Measurements from ENCODE around the gene GNB3. TPM values are rescaled to one million over a fixed set of nuclear protein-coding genes. Genes with fewer than 3 reads are reported as not detected.

Gene GNB3
- total and polyA plus RNA-seq, 5 donors from 2014 or later = not detected

- no peak overlapping the region for H3K4me3 Mint-ChIP-seq
- H3K9me3 Mint-ChIP-seq = no peaks in the 10 kb centered on the region
- no peaks in the 10 kb centered on the region for H3K9me3 ChIP-seq (ENCODE audit: control insufficient read depth in 2 of 2, low read length in 2 of 2)
- H3K27me3 ChIP-seq (ENCODE audit: control insufficient read depth, insufficient read depth, low read length) = peaks cover 7% of the 10 kb centered on the region
- no peak overlapping the region for H3K27ac Mint-ChIP-seq
- peaks cover 8% of the 10 kb centered on the region for H3K4me1 ChIP-seq (ENCODE audit: control insufficient read depth, insufficient read depth, low read length, poor library complexity, severe bottlenecking)
- no peak overlapping the region for H3K4me3 ChIP-seq (ENCODE audit: low read depth, low read length)
- no peak overlapping the region for H3K27ac ChIP-seq (ENCODE audit: insufficient read depth, low read length, poor library complexity, severe bottlenecking)
- peaks cover 0 to 10% (median 2%) of the 10 kb centered on the region in 4 donors for H3K4me1 Mint-ChIP-seq
- H3K27me3 Mint-ChIP-seq = peaks cover 35% of the 10 kb centered on the region
- H3K36me3 Mint-ChIP-seq = no peaks in the 10 kb centered on the region
- DNase-seq (no peak), ATAC-seq (ENCODE audit: low read depth in 2 of 2) (no peak)
- no peaks in the 10 kb centered on the region for H3K36me3 ChIP-seq (ENCODE audit: control insufficient read depth, insufficient read depth, low read length)
Measured at GRCh38 chr12:6834254-6834653, 6.5 kb upstream of the GNB3 start.

- Histone ChIP-seq H3K9me3 (ENCODE audit: control insufficient read depth in 2 of 2, low read length in 2 of 2) (no peaks in the 10 kb centered on the region), H3K27ac (ENCODE audit: insufficient read depth, low read length, poor library complexity, severe bottlenecking) (no peak overlapping the region), H3K36me3 (ENCODE audit: control insufficient read depth, insufficient read depth, low read length) (no peaks in the 10 kb centered on the region), H3K4me1 (ENCODE audit: control insufficient read depth, insufficient read depth, low read length, poor library complexity, severe bottlenecking) (peaks cover 3% of the 10 kb centered on the region), H3K27me3 (ENCODE audit: control insufficient read depth, insufficient read depth, low read length) (peaks cover 6% of the 10 kb centered on the region), H3K4me3 (ENCODE audit: low read depth, low read length) (no peak overlapping the region)
- H3K9me3 Mint-ChIP-seq = no peaks in the 10 kb centered on the region
- H3K36me3 Mint-ChIP-seq = no peaks in the 10 kb centered on the region
- peaks cover 0 to 6% (median 2%) of the 10 kb centered on the region in 4 donors for H3K4me1 Mint-ChIP-seq
- DNase-seq (no peak), ATAC-seq (ENCODE audit: low read depth in 2 of 2) (no peak)
- H3K4me3 Mint-ChIP-seq = no peak overlapping the region
- no peak overlapping the region for H3K27ac Mint-ChIP-seq
- peaks cover 29% of the 10 kb centered on the region for H3K27me3 Mint-ChIP-seq
Measured at GRCh38 chr12:6834873-6835272, 5.9 kb upstream of the GNB3 start.

GRCh38 chr12:6836851-6837250 lies 3.9 kb upstream of the GNB3 start:
- no peaks in the 10 kb centered on the region for H3K36me3 Mint-ChIP-seq
- peaks cover 12% of the 10 kb centered on the region for H3K27me3 Mint-ChIP-seq
- no peak overlapping the region for H3K27ac Mint-ChIP-seq
- H3K4me1 Mint-ChIP-seq = peaks cover 0 to 5% (median 2%) of the 10 kb centered on the region in 4 donors
- Histone ChIP-seq H3K27me3 (ENCODE audit: control insufficient read depth, insufficient read depth, low read length) (no peaks in the 10 kb centered on the region), H3K27ac (ENCODE audit: insufficient read depth, low read length, poor library complexity, severe bottlenecking) (no peak overlapping the region), H3K36me3 (ENCODE audit: control insufficient read depth, insufficient read depth, low read length) (no peaks in the 10 kb centered on the region), H3K9me3 (ENCODE audit: control insufficient read depth in 2 of 2, low read length in 2 of 2) (no peaks in the 10 kb centered on the region), H3K4me3 (ENCODE audit: low read depth, low read length) (no peak overlapping the region), H3K4me1 (ENCODE audit: control insufficient read depth, insufficient read depth, low read length, poor library complexity, severe bottlenecking) (peaks cover 3% of the 10 kb centered on the region)
- DNase-seq = no peak
- H3K9me3 Mint-ChIP-seq = no peaks in the 10 kb centered on the region
- no peak overlapping the region for H3K4me3 Mint-ChIP-seq
- no peak for ATAC-seq (ENCODE audit: low read depth in 2 of 2)

GRCh38 chr12:6837370-6838060 lies 3.2 kb upstream of the GNB3 start:
- Histone ChIP-seq H3K36me3 (ENCODE audit: control insufficient read depth, insufficient read depth, low read length) (no peaks in the 10 kb centered on the region), H3K4me1 (ENCODE audit: control insufficient read depth, insufficient read depth, low read length, poor library complexity, severe bottlenecking) (peaks cover 3% of the 10 kb centered on the region), H3K27me3 (ENCODE audit: control insufficient read depth, insufficient read depth, low read length) (no peaks in the 10 kb centered on the region), H3K4me3 (ENCODE audit: low read depth, low read length) (no peak overlapping the region), H3K27ac (ENCODE audit: insufficient read depth, low read length, poor library complexity, severe bottlenecking) (no peak overlapping the region), H3K9me3 (ENCODE audit: control insufficient read depth in 2 of 2, low read length in 2 of 2) (no peaks in the 10 kb centered on the region)
- Mint-ChIP-seq H3K27me3 (peaks cover 6% of the 10 kb centered on the region), H3K9me3 (no peaks in the 10 kb centered on the region), H3K4me3 (no peak overlapping the region), H3K36me3 (no peaks in the 10 kb centered on the region), H3K27ac (peak overlapping the region in 1 of 3 donors; percentile 26), H3K4me1 (peaks cover 0 to 5% (median 2%) of the 10 kb centered on the region in 4 donors)
- DNase-seq (no peak), ATAC-seq (ENCODE audit: low read depth in 2 of 2) (no peak)

- ATAC-seq (ENCODE audit: low read depth in 2 of 2) = no peak
- no peak for DNase-seq
- Histone ChIP-seq H3K27ac (ENCODE audit: insufficient read depth, low read length, poor library complexity, severe bottlenecking) (no peak overlapping the region), H3K4me1 (ENCODE audit: control insufficient read depth, insufficient read depth, low read length, poor library complexity, severe bottlenecking) (peaks cover 3% of the 10 kb centered on the region), H3K9me3 (ENCODE audit: control insufficient read depth in 2 of 2, low read length in 2 of 2) (no peaks in the 10 kb centered on the region), H3K4me3 (ENCODE audit: low read depth, low read length) (no peak overlapping the region), H3K27me3 (ENCODE audit: control insufficient read depth, insufficient read depth, low read length) (no peaks in the 10 kb centered on the region), H3K36me3 (ENCODE audit: control insufficient read depth, insufficient read depth, low read length) (no peaks in the 10 kb centered on the region)
- no peaks in the 10 kb centered on the region for H3K36me3 Mint-ChIP-seq
- no peak overlapping the region for H3K27ac Mint-ChIP-seq
- H3K27me3 Mint-ChIP-seq = peaks cover 6% of the 10 kb centered on the region
- peaks cover 0 to 5% (median 2%) of the 10 kb centered on the region in 4 donors for H3K4me1 Mint-ChIP-seq
- no peak overlapping the region for H3K4me3 Mint-ChIP-seq
- no peaks in the 10 kb centered on the region for H3K9me3 Mint-ChIP-seq
Measured at GRCh38 chr12:6838854-6839253, 1.9 kb upstream of the GNB3 start.

GRCh38 chr12:6839482-6840201 lies 1.1 kb upstream of the GNB3 start:
- H3K36me3 Mint-ChIP-seq = no peaks in the 10 kb centered on the region
- no peak overlapping the region for H3K4me3 ChIP-seq (ENCODE audit: low read depth, low read length)
- H3K4me1 Mint-ChIP-seq = peaks cover 0 to 5% (median 2%) of the 10 kb centered on the region in 4 donors
- no peak overlapping the region for H3K27ac Mint-ChIP-seq
- DNase-seq (no peak), ATAC-seq (ENCODE audit: low read depth in 2 of 2) (no peak)
- peaks cover 3% of the 10 kb centered on the region for H3K4me1 ChIP-seq (ENCODE audit: control insufficient read depth, insufficient read depth, low read length, poor library complexity, severe bottlenecking)
- H3K27ac ChIP-seq (ENCODE audit: insufficient read depth, low read length, poor library complexity, severe bottlenecking) = no peak overlapping the region
- H3K9me3 ChIP-seq (ENCODE audit: control insufficient read depth in 2 of 2, low read length in 2 of 2) = no peaks in the 10 kb centered on the region
- peaks cover 6% of the 10 kb centered on the region for H3K27me3 Mint-ChIP-seq
- no peaks in the 10 kb centered on the region for H3K27me3 ChIP-seq (ENCODE audit: control insufficient read depth, insufficient read depth, low read length)
- H3K36me3 ChIP-seq (ENCODE audit: control insufficient read depth, insufficient read depth, low read length) = no peaks in the 10 kb centered on the region
- no peak overlapping the region for H3K4me3 Mint-ChIP-seq
- H3K9me3 Mint-ChIP-seq = no peaks in the 10 kb centered on the region

- no peak for DNase-seq
- peaks cover 6% of the 10 kb centered on the region for H3K27me3 Mint-ChIP-seq
- no peaks in the 10 kb centered on the region for H3K9me3 ChIP-seq (ENCODE audit: control insufficient read depth in 2 of 2, low read length in 2 of 2)
- H3K4me3 ChIP-seq (ENCODE audit: low read depth, low read length) = no peak overlapping the region
- peaks cover 3% of the 10 kb centered on the region for H3K4me1 ChIP-seq (ENCODE audit: control insufficient read depth, insufficient read depth, low read length, poor library complexity, severe bottlenecking)
- H3K27ac ChIP-seq (ENCODE audit: insufficient read depth, low read length, poor library complexity, severe bottlenecking) = no peak overlapping the region
- H3K36me3 Mint-ChIP-seq = no peaks in the 10 kb centered on the region
- H3K27ac Mint-ChIP-seq = no peak overlapping the region
- no peaks in the 10 kb centered on the region for H3K36me3 ChIP-seq (ENCODE audit: control insufficient read depth, insufficient read depth, low read length)
- no peak overlapping the region for H3K4me3 Mint-ChIP-seq
- H3K4me1 Mint-ChIP-seq = peaks cover 0 to 5% (median 2%) of the 10 kb centered on the region in 4 donors
- no peaks in the 10 kb centered on the region for H3K9me3 Mint-ChIP-seq
- no peak for ATAC-seq (ENCODE audit: low read depth in 2 of 2)
- H3K27me3 ChIP-seq (ENCODE audit: control insufficient read depth, insufficient read depth, low read length) = no peaks in the 10 kb centered on the region
Measured at GRCh38 chr12:6840330-6840729, 395 bp upstream of the GNB3 start.

- no peaks in the 10 kb centered on the region for H3K4me1 Mint-ChIP-seq
Measured at GRCh38 chr12:6842075-6842474, 1.4 kb downstream of the GNB3 start.

More at GRCh38 chr12:6842075-6842474, 1.4 kb downstream of the GNB3 start:
- no peak overlapping the region for H3K4me3 Mint-ChIP-seq
- no peak overlapping the region for H3K27ac Mint-ChIP-seq
- Histone ChIP-seq H3K9me3 (ENCODE audit: control insufficient read depth in 2 of 2, low read length in 2 of 2) (no peaks in the 10 kb centered on the region), H3K36me3 (ENCODE audit: control insufficient read depth, insufficient read depth, low read length) (no peaks in the 10 kb centered on the region), H3K4me3 (ENCODE audit: low read depth, low read length) (no peak overlapping the region), H3K27me3 (ENCODE audit: control insufficient read depth, insufficient read depth, low read length) (no peaks in the 10 kb centered on the region), H3K27ac (ENCODE audit: insufficient read depth, low read length, poor library complexity, severe bottlenecking) (no peak overlapping the region), H3K4me1 (ENCODE audit: control insufficient read depth, insufficient read depth, low read length, poor library complexity, severe bottlenecking) (no peaks in the 10 kb centered on the region)
- H3K27me3 Mint-ChIP-seq = no peaks in the 10 kb centered on the region
- H3K36me3 Mint-ChIP-seq = no peaks in the 10 kb centered on the region
- DNase-seq (no peak), ATAC-seq (ENCODE audit: low read depth in 2 of 2) (no peak)
- no peaks in the 10 kb centered on the region for H3K9me3 Mint-ChIP-seq

Measured in CD4-positive, CD25-positive, alpha-beta regulatory T cell (primary cell).